Thyroid gland (tissue), 4 donors: ENCODE data around the gene GRIK4.

Source experiments
- POLR2A ChIP-seq, 2 donors: fragments of 450-650 bp; IDR thresholded peaks; one replicate each; pipeline ENCODE4 v1.6.1; 2017; ENCODE audit warnings: antibody characterized with exemption in 2 of 2, mild to moderate bottlenecking in 2 of 2, moderate library complexity in 1 of 2
- TF ChIP-seq, protein P1 (sequence below), 6 experiments: fragments of 200-600 bp in 3 of 6; fragments of 450-650 bp in 3 of 6; sonication (generic) in 3 of 6; IDR thresholded peaks; one replicate each; pipeline ENCODE4 v1.5.1; 2016 to 2019; ENCODE audit warnings: antibody characterized with exemption in 6 of 6, mild to moderate bottlenecking in 2 of 6, inconsistent platforms in 1 of 6, moderate library complexity in 1 of 6

- TF ChIP-seq POLR2A (IDR thresholded peaks at IDR 0.05), result no peak
- TF ChIP-seq, protein P1, sequence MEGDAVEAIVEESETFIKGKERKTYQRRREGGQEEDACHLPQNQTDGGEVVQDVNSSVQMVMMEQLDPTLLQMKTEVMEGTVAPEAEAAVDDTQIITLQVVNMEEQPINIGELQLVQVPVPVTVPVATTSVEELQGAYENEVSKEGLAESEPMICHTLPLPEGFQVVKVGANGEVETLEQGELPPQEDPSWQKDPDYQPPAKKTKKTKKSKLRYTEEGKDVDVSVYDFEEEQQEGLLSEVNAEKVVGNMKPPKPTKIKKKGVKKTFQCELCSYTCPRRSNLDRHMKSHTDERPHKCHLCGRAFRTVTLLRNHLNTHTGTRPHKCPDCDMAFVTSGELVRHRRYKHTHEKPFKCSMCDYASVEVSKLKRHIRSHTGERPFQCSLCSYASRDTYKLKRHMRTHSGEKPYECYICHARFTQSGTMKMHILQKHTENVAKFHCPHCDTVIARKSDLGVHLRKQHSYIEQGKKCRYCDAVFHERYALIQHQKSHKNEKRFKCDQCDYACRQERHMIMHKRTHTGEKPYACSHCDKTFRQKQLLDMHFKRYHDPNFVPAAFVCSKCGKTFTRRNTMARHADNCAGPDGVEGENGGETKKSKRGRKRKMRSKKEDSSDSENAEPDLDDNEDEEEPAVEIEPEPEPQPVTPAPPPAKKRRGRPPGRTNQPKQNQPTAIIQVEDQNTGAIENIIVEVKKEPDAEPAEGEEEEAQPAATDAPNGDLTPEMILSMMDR (IDR thresholded peaks at IDR 0.05), result no peak
Observed at GRCh38 chr11:120834686-120835210, 323.2 kb downstream of the GRIK4 start.
